Measurements from ENCODE around the gene RC3H2. TPM values are rescaled to one million over a fixed set of nuclear protein-coding genes. Genes with fewer than 3 reads are reported as not detected.
"Not testable (repeated sequence)": the region's sequence is repeated elsewhere in the genome, so short reads cannot be mapped to it uniquely, and the experiment has no call there.

The RC3H2 gene
- total RNA-seq, 2 experiments from 2014 or later: 45.0 to 73.7 TPM

DNA sequence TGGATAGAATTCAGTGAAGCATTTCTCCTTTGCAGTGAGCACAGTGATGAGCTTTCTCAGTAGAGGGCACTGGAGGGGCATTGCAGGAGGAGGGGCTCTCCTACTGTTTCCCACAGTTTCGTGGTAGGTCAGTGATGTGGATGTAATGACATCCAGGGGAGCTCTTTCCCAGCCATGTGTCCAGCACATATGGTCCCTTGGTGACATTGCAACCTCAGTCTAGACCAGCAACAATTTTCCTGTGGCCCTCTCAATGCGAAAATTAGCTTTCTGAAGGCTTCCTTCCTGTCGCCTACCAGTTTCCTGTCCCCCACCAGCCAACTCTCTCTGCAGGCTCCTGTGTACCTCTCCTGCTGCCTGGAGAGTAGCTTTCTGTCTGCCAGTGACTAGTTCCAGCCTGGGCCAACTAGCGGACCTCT, 69.8 kb downstream of the RC3H2 start:
- peak; percentile 47 for DNase-seq (ENCODE audit: low spot score)
- TF ChIP-seq, protein P1, sequence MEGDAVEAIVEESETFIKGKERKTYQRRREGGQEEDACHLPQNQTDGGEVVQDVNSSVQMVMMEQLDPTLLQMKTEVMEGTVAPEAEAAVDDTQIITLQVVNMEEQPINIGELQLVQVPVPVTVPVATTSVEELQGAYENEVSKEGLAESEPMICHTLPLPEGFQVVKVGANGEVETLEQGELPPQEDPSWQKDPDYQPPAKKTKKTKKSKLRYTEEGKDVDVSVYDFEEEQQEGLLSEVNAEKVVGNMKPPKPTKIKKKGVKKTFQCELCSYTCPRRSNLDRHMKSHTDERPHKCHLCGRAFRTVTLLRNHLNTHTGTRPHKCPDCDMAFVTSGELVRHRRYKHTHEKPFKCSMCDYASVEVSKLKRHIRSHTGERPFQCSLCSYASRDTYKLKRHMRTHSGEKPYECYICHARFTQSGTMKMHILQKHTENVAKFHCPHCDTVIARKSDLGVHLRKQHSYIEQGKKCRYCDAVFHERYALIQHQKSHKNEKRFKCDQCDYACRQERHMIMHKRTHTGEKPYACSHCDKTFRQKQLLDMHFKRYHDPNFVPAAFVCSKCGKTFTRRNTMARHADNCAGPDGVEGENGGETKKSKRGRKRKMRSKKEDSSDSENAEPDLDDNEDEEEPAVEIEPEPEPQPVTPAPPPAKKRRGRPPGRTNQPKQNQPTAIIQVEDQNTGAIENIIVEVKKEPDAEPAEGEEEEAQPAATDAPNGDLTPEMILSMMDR (conservative IDR thresholded peaks at IDR 0.05; ENCODE audit: low read length): peak; percentile 76
- TF ChIP-seq EZH2phosphoT487 (IDR thresholded peaks at IDR 0.05; ENCODE audit: borderline replicate concordance, low read depth, low read length): no peak
- Histone ChIP-seq H3K4me1 (ENCODE audit: insufficient read depth, low read length, poor library complexity, severe bottlenecking) (peaks cover 11% of the 10 kb centered on the region), H3K79me2 (ENCODE audit: insufficient read depth, low read depth, low read length) (no peaks in the 10 kb centered on the region), H2AFZ (ENCODE audit: low read length) (peak overlapping the region; percentile 95), H3K27ac (ENCODE audit: low read depth, low read length, poor library complexity, severe bottlenecking) (no peak overlapping the region), H3K36me3 (ENCODE audit: insufficient read depth, low read length) (no peaks in the 10 kb centered on the region), H3K4me3 (ENCODE audit: low read depth, low read length, poor library complexity, severe bottlenecking) (peak overlapping the region; percentile 38), H3K4me2 (ENCODE audit: low read length) (peak overlapping the region; percentile 51), H3K9me2 (ENCODE audit: insufficient read depth, low read length) (no peaks in the 10 kb centered on the region), H3K9me3 (ENCODE audit: low read length) (no peaks in the 10 kb centered on the region), H4K20me1 (ENCODE audit: insufficient read depth, low read length) (no peaks in the 10 kb centered on the region)
- ChIA-PET CTCF (ENCODE audit: unreplicated experiment) (interaction anchor here (0.8 to 1.4 kb wide), 2 partner anchors 75 to 154 kb away, joined by 3 read pairs; no protein-coding TSS in a partner anchor), POLR2A (interaction anchor here (0.5 to 1.6 kb wide), 6 partner anchors 10 to 625 kb away, joined by 3 to 10 read pairs (median 3); partner anchors contain the start of genes RABGAP1 and RC3H2)
- BruUV-seq (replicated peaks): no TSS peak
- intact Hi-C loops (cut with micrococcal nuclease; ENCODE audit: unreplicated experiment): no loop called here

DNA sequence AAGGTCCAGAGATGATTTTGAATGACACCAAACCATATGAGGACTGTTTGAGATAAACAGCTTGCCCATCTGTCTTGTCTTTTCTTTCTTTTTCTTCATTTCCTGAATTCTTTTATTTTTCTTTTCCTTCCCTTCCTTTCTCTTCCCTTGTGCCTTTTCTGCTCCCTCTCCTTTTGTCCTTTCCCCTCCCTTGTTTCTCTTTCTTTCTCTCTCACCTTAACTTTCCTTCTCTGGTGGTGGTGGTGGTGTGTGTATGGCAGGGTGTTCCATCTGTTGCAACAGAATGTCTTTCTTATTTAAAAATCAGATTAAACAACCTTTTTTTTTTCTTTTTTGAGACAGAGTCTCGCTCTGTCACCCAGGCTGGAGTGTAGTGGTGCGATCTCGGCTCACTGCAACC, 73.0 kb downstream of the RC3H2 start:
- Histone ChIP-seq H3K27ac (ENCODE audit: low read depth, low read length, poor library complexity, severe bottlenecking) (no peak overlapping the region), H2AFZ (ENCODE audit: low read length) (no peak overlapping the region), H3K9me2 (ENCODE audit: insufficient read depth, low read length) (no peaks in the 10 kb centered on the region), H3K4me2 (ENCODE audit: low read length) (no peak overlapping the region), H3K4me1 (ENCODE audit: insufficient read depth, low read length, poor library complexity, severe bottlenecking) (peaks cover 19% of the 10 kb centered on the region), H4K20me1 (ENCODE audit: insufficient read depth, low read length) (no peaks in the 10 kb centered on the region), H3K9me3 (ENCODE audit: low read length) (no peaks in the 10 kb centered on the region), H3K36me3 (ENCODE audit: insufficient read depth, low read length) (no peaks in the 10 kb centered on the region), H3K79me2 (ENCODE audit: insufficient read depth, low read depth, low read length) (peaks cover 9% of the 10 kb centered on the region), H3K4me3 (ENCODE audit: low read depth, low read length, poor library complexity, severe bottlenecking) (no peak overlapping the region)
- DNase-seq (ENCODE audit: low spot score): no peak
- intact Hi-C loops (cut with micrococcal nuclease; ENCODE audit: unreplicated experiment): loop anchor here (5.0 kb wide), 1 partner anchor 160 kb away; no protein-coding TSS in a partner anchor
- POLR2A ChIA-PET: interaction anchor here (0.6 to 0.7 kb wide), 2 partner anchors 163 to 1286 kb away, joined by 3 to 4 read pairs; no protein-coding TSS in a partner anchor
- TF ChIP-seq, protein P1 (conservative IDR thresholded peaks at IDR 0.05; ENCODE audit: low read length): no peak
- no peak for TF ChIP-seq EZH2phosphoT487 (IDR thresholded peaks at IDR 0.05; ENCODE audit: borderline replicate concordance, low read depth, low read length)
- CTCF ChIA-PET (ENCODE audit: unreplicated experiment): no interaction called here
- no TSS peak for BruUV-seq (replicated peaks)

DNA sequence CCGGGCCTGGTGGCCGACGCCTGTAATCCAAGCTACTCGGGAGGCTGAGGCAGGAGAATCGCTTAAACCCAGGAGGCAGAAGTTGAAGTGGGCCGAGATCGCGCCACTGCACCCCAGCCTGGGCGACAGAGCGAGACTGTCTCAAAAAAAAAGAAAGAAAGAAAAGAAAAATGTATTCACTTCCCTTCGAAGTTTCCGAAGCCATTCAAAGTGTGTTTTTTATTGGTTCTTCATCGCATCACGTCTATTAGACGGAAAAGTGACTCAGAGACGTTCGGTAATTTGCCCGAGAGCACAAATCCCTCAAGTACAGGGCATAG, 76.2 kb downstream of the RC3H2 start:
- BruUV-seq (replicated peaks); H3K9me3 ChIP-seq (ENCODE audit: low read length); H3K9me2 ChIP-seq (ENCODE audit: insufficient read depth, low read length); H4K20me1 ChIP-seq (ENCODE audit: insufficient read depth, low read length); DNase-seq (ENCODE audit: low spot score); CTCF ChIA-PET (ENCODE audit: unreplicated experiment): not testable (repeated sequence)
- intact Hi-C loops (cut with micrococcal nuclease; ENCODE audit: unreplicated experiment): loop anchor here (10.0 kb wide), 1 partner anchor 516 kb away; no protein-coding TSS in a partner anchor
- Histone ChIP-seq H3K4me3 (ENCODE audit: low read depth, low read length, poor library complexity, severe bottlenecking) (peak overlapping the region; percentile 86), H3K79me2 (ENCODE audit: insufficient read depth, low read depth, low read length) (peaks cover 39% of the 10 kb centered on the region), H3K36me3 (ENCODE audit: insufficient read depth, low read length) (peaks cover 23% of the 10 kb centered on the region), H3K4me1 (ENCODE audit: insufficient read depth, low read length, poor library complexity, severe bottlenecking) (peaks cover 21% of the 10 kb centered on the region), H3K27ac (ENCODE audit: low read depth, low read length, poor library complexity, severe bottlenecking) (peak overlapping the region; percentile 59), H3K4me2 (ENCODE audit: low read length) (peak overlapping the region; percentile 65), H2AFZ (ENCODE audit: low read length) (peak overlapping the region; percentile 100)
- POLR2A ChIA-PET: interaction anchor here (0.7 to 1.9 kb wide), 5 partner anchors 33 to 166 kb away, joined by 4 to 6 read pairs (median 5); partner anchors contain the start of genes RABGAP1 and RC3H2

Data from OCI-LY7 (cell line).